Ovary (tissue), 9 donors: ENCODE data around the gene PFN4. TPM values are rescaled to one million over a fixed set of nuclear protein-coding genes. Genes with fewer than 3 reads are reported as not detected.

Source experiments
- DNase-seq, 5 donors: peaks; one replicate each; pipeline ENCODE4 v3.0.0-alpha.2; 2019 to 2020
- H3K27ac ChIP-seq, 2 donors: fragments of 200-600 bp; one replicate each; pipeline versions ENCODE4 v1.5.1 to v1.8.0; 2019 to 2022
- H3K27me3 ChIP-seq: fragments of 200-600 bp; one replicate; pipeline ENCODE4 v1.8.0; 2022
- H3K36me3 ChIP-seq: fragments of 200-600 bp; sonication (generic); one replicate; pipeline ENCODE4 v1.5.1; 2019
- H3K4me1 ChIP-seq: one replicate; pipeline ENCODE4 v1.8.1; 2013; ENCODE audit warnings: mild to moderate bottlenecking, moderate library complexity; ENCODE audit not compliant: insufficient read depth
- H3K4me3 ChIP-seq: fragments of 200-600 bp; sonication (generic); one replicate; pipeline ENCODE4 v1.5.1; 2017
- H3K9me3 ChIP-seq, 2 donors: fragments of 200-600 bp in 1 of 2; sonication (generic) in 1 of 2; one replicate each; pipeline versions ENCODE4 v1.5.1 to v1.8.1; 2013 to 2019; ENCODE audit warnings: mild to moderate bottlenecking in 1 of 2, moderate library complexity in 1 of 2
- CTCF ChIP-seq, 3 donors: fragments of 450-650 bp in 2 of 3; fragments of 200-600 bp in 1 of 3; IDR thresholded peaks; one replicate each; pipeline versions ENCODE4 v1.5.1 to v1.8.0; 2016 to 2022; ENCODE audit warnings: antibody characterized with exemption in 3 of 3, mild to moderate bottlenecking in 1 of 3
- EP300 ChIP-seq: sonication (generic); formaldehyde crosslinking; IDR thresholded peaks from one replicate; pipeline ENCODE4 v1.6.1; 2017; ENCODE audit warnings: antibody characterized with exemption
- POLR2A ChIP-seq: fragments of 450-650 bp; IDR thresholded peaks from one replicate; pipeline ENCODE4 v1.6.1; 2017; ENCODE audit warnings: antibody characterized with exemption, mild to moderate bottlenecking, moderate library complexity
- WGBS, 3 donors: extraction: QIAGEN DNeasy Blood & Tissue Kit in 1 of 3; methylation state at CpG; one replicate each; pipeline versions ENCODE4 v1.1.5 to v1.1.7; 2013 to 2017; 5-methylcytosine and 5-hydroxymethylcytosine counted together
- intact Hi-C, 4 donors: fragments of 100-400 bp; cut with DNase I; formaldehyde crosslinking; loops; one replicate each; pipeline versions ENCODE4 v1.11.0 to v1.15.1; 2022 to 2023
- polyA plus RNA-seq, 2 donors: library from polyadenylated mRNA; stranded (reverse); fragments of 200-250 nt in 1 of 2; fragments of 350-450 nt in 1 of 2; fragmentation: Illumina TruSeq in 1 of 2; extraction: RNeasy Lipid Tissue Mini Kit (QIAGEN cat#74804) in 1 of 2; gene quantifications; one replicate each; pipeline ENCODE4 v1.2.3, GENCODE V29; 2013 to 2014
- total RNA-seq, 7 donors: library from RNA; depleted of rRNA in 2 of 7; stranded (reverse); fragments of >200 nt in 2 of 7; fragmentation: NEBNext Ultra II Directional in 3 of 7; extraction: Animal tissue kit (Norgen Biotek cat#: 25700) in 3 of 7; gene quantifications; one replicate each; pipeline versions ENCODE4 v1.1.0 to v1.2.4, GENCODE V29; 2016 to 2023
- donor health status: DM: no; HTN: no; CAD: no; lungs with moderate emphysema.
- donor health status: DM: no; HTN: no; CAD: no.
- donor health status: Bipolar disorder and iron deficiency.
- donor health status: DM: yes; HTN: yes; CAD: no.
- donor health status: DM: no; HTN: no; CAD: no.
- donor health status: DM: yes; HTN: yes; CAD: no.

PFN4 gene
- total and polyA plus RNA-seq, 9 donors = 0.18 to 4.4 (median 1.1) TPM

- Histone ChIP-seq H3K4me3 (no peak overlapping the region), H3K36me3 (no peaks in the 10 kb centered on the region), H3K9me3 (no peaks in the 10 kb centered on the region), H3K27me3 (no peaks in the 10 kb centered on the region), H3K4me1 (peaks cover 3% of the 10 kb centered on the region), H3K27ac (no peak overlapping the region)
- 55 to 61% (median 57%) methylated on average over 1 of the region's 1 CpG for WGBS, 3 donors
- no peak for TF ChIP-seq EP300
- intact Hi-C loops = no loop called here
- no peak for DNase-seq
These were observed 2.8 kb upstream of the PFN4 start for GRCh38 chr2:24125956-24126355.

GRCh38 chr2:24123922-24124580 is 917 bp upstream of the PFN4 start:
- no peaks in the 10 kb centered on the region for H3K36me3 ChIP-seq
- 7 to 8% (median 8%) methylated on average over 9 of the region's 9 CpGs for WGBS, 3 donors

GRCh38 chr2:24122366-24123194 is 554 bp downstream of the PFN4 start:
- Histone ChIP-seq H3K27me3 (no peaks in the 10 kb centered on the region), H3K27ac (peak overlapping the region; percentile 94 to 99), H3K4me1 (peaks cover 1% of the 10 kb centered on the region), H3K4me3 (peak overlapping the region; percentile 84), H3K9me3 (no peaks in the 10 kb centered on the region), H3K36me3 (no peaks in the 10 kb centered on the region)
- WGBS, 3 donors = 7 to 8% (median 8%) methylated on average over 15 of the region's 15 CpGs
- intact Hi-C loops = no loop called here
- TF ChIP-seq CTCF (IDR thresholded peaks at IDR 0.05) = no peak
- TF ChIP-seq EP300 = no peak
- no peak for TF ChIP-seq POLR2A
- DNase-seq = no peak

More at GRCh38 chr2:24123922-24124580, 917 bp upstream of the PFN4 start:
- TF ChIP-seq CTCF (IDR thresholded peaks at IDR 0.05) (no peak), EP300 (no peak), POLR2A (no peak)
- no peak for DNase-seq
- intact Hi-C loops = no loop called here
- peak overlapping the region; percentile 94 to 99 for H3K27ac ChIP-seq
- H3K4me1 ChIP-seq = peaks cover 1% of the 10 kb centered on the region
- no peaks in the 10 kb centered on the region for H3K9me3 ChIP-seq
- no peaks in the 10 kb centered on the region for H3K27me3 ChIP-seq
- peak overlapping the region; percentile 84 for H3K4me3 ChIP-seq

GRCh38 chr2:24121469-24121868 is 1.7 kb downstream of the PFN4 start:
- 51 to 58% (median 53%) methylated on average over 4 of the region's 4 CpGs for WGBS, 3 donors
- TF ChIP-seq CTCF (IDR thresholded peaks at IDR 0.05) = no peak
- no peak for TF ChIP-seq EP300
- TF ChIP-seq POLR2A = no peak
- Histone ChIP-seq H3K27ac (peak overlapping the region in 1 of 2 donors; percentile 14), H3K27me3 (no peaks in the 10 kb centered on the region), H3K4me3 (no peak overlapping the region), H3K36me3 (no peaks in the 10 kb centered on the region), H3K4me1 (peaks cover 1% of the 10 kb centered on the region), H3K9me3 (no peaks in the 10 kb centered on the region)
- no peak for DNase-seq
- intact Hi-C loops = no loop called here

- Histone ChIP-seq H3K27me3 (no peaks in the 10 kb centered on the region), H3K4me3 (no peak overlapping the region), H3K9me3 (no peaks in the 10 kb centered on the region), H3K4me1 (peaks cover 1% of the 10 kb centered on the region), H3K36me3 (no peaks in the 10 kb centered on the region), H3K27ac (peak overlapping the region in 1 of 2 donors; percentile 14)
- DNase-seq = no peak
- intact Hi-C loops = no loop called here
- TF ChIP-seq EP300 (no peak), POLR2A (no peak), CTCF (IDR thresholded peaks at IDR 0.05) (no peak)
- 29 to 33% (median 33%) methylated on average over 5 of the region's 5 CpGs for WGBS, 3 donors
These were observed 2.1 kb downstream of the PFN4 start for GRCh38 chr2:24121066-24121465.
